ENCODE measurements around the gene ULK4.

DNA sequence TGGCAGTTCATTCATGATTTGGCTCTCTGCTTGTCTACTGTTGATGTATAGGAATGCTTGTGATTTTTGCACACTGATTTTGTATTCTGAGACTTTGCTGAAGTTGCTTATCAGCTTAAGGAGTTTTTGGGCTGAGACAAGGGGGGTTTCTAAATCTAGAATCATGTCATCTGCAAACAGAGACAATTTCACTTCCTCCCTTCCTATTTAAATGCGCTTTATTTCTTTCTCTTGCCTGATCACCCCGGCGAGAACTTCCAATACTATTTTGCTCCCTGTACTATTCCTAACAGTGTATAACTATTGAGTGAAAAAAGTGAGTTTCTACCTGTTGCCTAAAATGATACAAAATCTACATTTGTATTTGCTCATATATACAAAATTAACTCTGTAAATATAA, 128.3 kb downstream of the ULK4 start:
- no peak for TF ChIP-seq NFE2L2 (IDR thresholded peaks at IDR 0.05; ENCODE audit: low read depth, low read length)
- TF ChIP-seq CTCF (conservative IDR thresholded peaks at IDR 0.05; ENCODE audit: low read depth, low read length) = no peak
- TF ChIP-seq POLR2A (IDR thresholded peaks at IDR 0.05; ENCODE audit: low read depth, low read length) = no peak
- TF ChIP-seq CEBPB (IDR thresholded peaks at IDR 0.05; ENCODE audit: low read depth, low read length) = no peak
- no peak for TF ChIP-seq CHD1 (IDR thresholded peaks at IDR 0.05; ENCODE audit: low read depth, low read length)
- no peak for TF ChIP-seq MAZ (IDR thresholded peaks at IDR 0.05; ENCODE audit: borderline replicate concordance, low read depth, low read length)
- TF ChIP-seq RAD21 (IDR thresholded peaks at IDR 0.05; ENCODE audit: low read length) = no peak
- no peak for TF ChIP-seq FOS (IDR thresholded peaks at IDR 0.05; ENCODE audit: low read depth, low read length)
- no peak for TF ChIP-seq MAFK (IDR thresholded peaks at IDR 0.05; ENCODE audit: low read depth, low read length)
